OCI-LY7 (cell line): ENCODE results near the gene ANKRD34A. TPM values are rescaled to one million over a fixed set of nuclear protein-coding genes. Genes with fewer than 3 reads are reported as not detected.

Source experiments
- BruUV-seq: library from RNA; stranded (reverse); fragments of 400-500 nt; replicated peaks from 2 replicates; lab custom pipeline; 2021; lab: Mats Ljungman, UMichigan
- CTCF ChIA-PET: fragments of 300-600 bp; sonication (Branson Sonifier 250); formaldehyde crosslinking; loops from one replicate; lab custom pipeline; 2022; ENCODE audit warnings: antibody characterized with exemption; ENCODE audit not compliant: unreplicated experiment; lab: Charles Lee
- POLR2A ChIA-PET: fragments of 300-600 bp; sonication (Branson Sonifier 250); formaldehyde crosslinking; loops from one replicate; lab custom pipeline; 2022; ENCODE audit warnings: antibody characterized with exemption; lab: Charles Lee
- DNase-seq: peaks from one replicate; pipeline ENCODE4 v3.0.0-alpha.2; 2015; ENCODE audit warnings: low spot score
- H2AFZ ChIP-seq: fragments of 200-600 bp; sonication (generic), shearing (Covaris generic); 2 replicates; pipeline ENCODE4 v1.6.1; 2014; ENCODE audit warnings: mild to moderate bottlenecking, antibody characterized with exemption, low read length, moderate library complexity
- H3K27ac ChIP-seq: fragments of 200-600 bp; sonication (generic); 2 replicates; pipeline ENCODE4 v1.5.1; 2014; ENCODE audit warnings: mixed run types, low read depth, mild to moderate bottlenecking, moderate library complexity, low read length, inconsistent platforms; ENCODE audit not compliant: poor library complexity, severe bottlenecking
- H3K36me3 ChIP-seq: fragments of 200-600 bp; sonication (generic); 2 replicates; pipeline ENCODE4 v1.6.1; 2014; ENCODE audit warnings: mild to moderate bottlenecking, antibody characterized with exemption, low read length, moderate library complexity, mixed read lengths; ENCODE audit not compliant: insufficient read depth
- H3K4me1 ChIP-seq: fragments of 200-600 bp; sonication (generic); 2 replicates; pipeline ENCODE4 v1.5.1; 2014; ENCODE audit warnings: mild to moderate bottlenecking, low read length; ENCODE audit not compliant: insufficient read depth, poor library complexity, severe bottlenecking
- H3K4me2 ChIP-seq: fragments of 200-600 bp; sonication (generic); 2 replicates; pipeline ENCODE4 v1.6.1; 2014; ENCODE audit warnings: mild to moderate bottlenecking, low read length
- H3K4me3 ChIP-seq: fragments of 200-600 bp; sonication (generic); 2 replicates; pipeline ENCODE4 v1.5.1; 2014; ENCODE audit warnings: mild to moderate bottlenecking, low read depth, low read length; ENCODE audit not compliant: poor library complexity, severe bottlenecking
- H3K79me2 ChIP-seq: fragments of 200-600 bp; sonication (generic); 2 replicates; pipeline ENCODE4 v1.6.1; 2016; ENCODE audit warnings: low read depth, mild to moderate bottlenecking, low read length, moderate library complexity, mixed read lengths; ENCODE audit not compliant: insufficient read depth
- H3K9me2 ChIP-seq: fragments of 200-600 bp; sonication (generic); 2 replicates; pipeline ENCODE4 v1.6.1; 2016; ENCODE audit warnings: mild to moderate bottlenecking, low read length, mixed read lengths; ENCODE audit not compliant: insufficient read depth
- H3K9me3 ChIP-seq: fragments of 200-600 bp; sonication (generic); 2 replicates; pipeline ENCODE4 v1.6.1; 2014; ENCODE audit warnings: mild to moderate bottlenecking, mixed run types, low read length, mixed read lengths
- H4K20me1 ChIP-seq: fragments of 200-600 bp; sonication (generic); 2 replicates; pipeline ENCODE4 v1.6.1; 2014; ENCODE audit warnings: mild to moderate bottlenecking, antibody characterized with exemption, low read length, moderate library complexity, mixed read lengths; ENCODE audit not compliant: insufficient read depth
- CTCF ChIP-seq: fragments of 200-600 bp; sonication (generic); conservative IDR thresholded peaks from 2 replicates; pipeline ENCODE4 v1.5.1; 2014; ENCODE audit warnings: mild to moderate bottlenecking, antibody characterized with exemption, low read length, moderate library complexity, mixed read lengths
- EZH2phosphoT487 ChIP-seq: fragments of 200-600 bp; sonication (generic); IDR thresholded peaks from 2 replicates; pipeline ENCODE4 v1.6.1; 2018; ENCODE audit warnings: low read depth, borderline replicate concordance, mild to moderate bottlenecking, mixed run types, antibody characterized with exemption, low read length, moderate library complexity, mixed read lengths
- intact Hi-C: fragments of 100-400 bp; cut with micrococcal nuclease; formaldehyde crosslinking; loops from one replicate; pipeline ENCODE4 v1.10.0; 2022; ENCODE audit not compliant: unreplicated experiment
- total RNA-seq, 2 experiments: library from RNA; depleted of rRNA in 1 of 2; stranded (reverse); fragments of >200 nt in 1 of 2; shearing (Covaris generic) in 1 of 2; gene quantifications; 2 replicates each; pipeline ENCODE4 v1.2.3, GENCODE V29; 2014 to 2022

Gene ANKRD34A
- total RNA-seq, 2 experiments from 2014 or later = 1.9 to 4.8 TPM

DNA sequence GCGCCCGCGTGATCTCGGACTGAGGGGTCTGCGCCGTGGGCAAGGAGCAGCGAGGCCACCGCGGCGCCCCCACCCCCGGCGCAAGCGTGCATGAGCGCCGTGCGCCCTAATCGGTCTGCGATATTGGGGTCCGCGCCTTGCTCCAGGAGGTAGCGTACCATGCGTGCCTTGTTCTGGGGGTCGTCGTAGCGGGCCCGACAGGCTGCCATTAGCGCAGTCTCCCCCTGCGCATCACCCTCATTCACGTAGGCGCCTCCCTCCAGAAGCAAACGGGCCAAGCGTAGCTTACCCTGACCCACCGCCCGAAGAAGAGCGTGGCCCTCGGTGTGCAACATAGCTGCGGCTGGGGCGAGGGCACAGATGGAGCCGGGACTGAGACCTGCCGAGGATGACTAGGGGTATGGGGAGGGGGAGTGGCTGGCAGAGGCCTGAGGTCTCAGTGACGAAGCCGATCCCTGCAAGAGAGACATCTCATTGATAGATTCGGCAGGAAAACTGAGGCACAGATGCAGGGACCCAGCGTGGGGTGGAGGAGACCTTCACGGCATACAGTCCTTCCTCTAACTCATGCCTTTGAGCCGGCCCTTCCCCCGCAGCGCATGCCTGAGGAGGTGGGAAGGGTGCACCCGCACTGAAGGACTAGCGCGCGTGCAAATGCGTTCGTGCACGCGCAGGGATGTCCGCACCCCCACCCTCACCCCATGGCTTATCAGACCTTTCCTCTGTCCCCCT, 2.8 kb downstream of the ANKRD34A start:
- Histone ChIP-seq H3K27ac (no peak overlapping the region), H3K4me2 (peak overlapping the region; percentile 96), H2AFZ (peak overlapping the region; percentile 9; the same call in 1 of the 2 replicates), H3K36me3 (no peaks in the 10 kb centered on the region; the same call in 1 of the 2 replicates), H3K4me3 (peak overlapping the region; percentile 75), H3K9me2 (no peaks in the 10 kb centered on the region), H3K9me3 (no peaks in the 10 kb centered on the region), H3K79me2 (peaks cover 14% of the 10 kb centered on the region; the same call in 1 of the 2 replicates), H3K4me1 (peaks cover 69% of the 10 kb centered on the region), H4K20me1 (no peaks in the 10 kb centered on the region)
- ChIA-PET POLR2A (no interaction called here), CTCF (no interaction called here)
- no TSS peak for BruUV-seq
- no peak for DNase-seq
- intact Hi-C loops = no loop called here
- TF ChIP-seq CTCF (no peak), EZH2phosphoT487 (no peak)

- Histone ChIP-seq H3K4me3 (peak overlapping the region; percentile 75), H4K20me1 (peaks cover under 1% of the 10 kb centered on the region; the same call in 1 of the 2 replicates), H3K27ac (no peak overlapping the region), H3K79me2 (peaks cover 19% of the 10 kb centered on the region; the same call in 1 of the 2 replicates), H2AFZ (peak overlapping the region; percentile 9; the same call in 1 of the 2 replicates), H3K9me3 (no peaks in the 10 kb centered on the region), H3K4me2 (peak overlapping the region; percentile 96), H3K36me3 (no peaks in the 10 kb centered on the region), H3K9me2 (no peaks in the 10 kb centered on the region), H3K4me1 (peaks cover 74% of the 10 kb centered on the region)
- DNase-seq = no peak
- no peak for TF ChIP-seq CTCF
- no peak for TF ChIP-seq EZH2phosphoT487
- ChIA-PET CTCF (no interaction called here), POLR2A (no interaction called here)
- intact Hi-C loops = no loop called here
- BruUV-seq = no TSS peak
These were observed 3.3 kb downstream of the ANKRD34A start for GRCh38 chr1:145961109-145961424.
